ENCODE results near the gene CNNM3.

CNNM3 gene

GRCh38 chr2:96879545-96880040, 63.5 kb downstream of the CNNM3 start:
- Histone ChIP-seq H3K36me3 (no peaks in the 10 kb centered on the region), H3K4me1 (peaks cover 10% of the 10 kb centered on the region), H3K4me3 (ENCODE audit: low read depth, low read length) (no peak overlapping the region), H3K27me3 (no peaks in the 10 kb centered on the region), H3K9me3 (no peaks in the 10 kb centered on the region)
- no peak for DNase-seq
- TF ChIP-seq CTCF (IDR thresholded peaks at IDR 0.05; ENCODE audit: low read depth, low read length): no peak

- Histone ChIP-seq H3K4me3 (ENCODE audit: low read depth, low read length) (no peak overlapping the region), H3K36me3 (no peaks in the 10 kb centered on the region), H3K9me3 (no peaks in the 10 kb centered on the region), H3K27me3 (no peaks in the 10 kb centered on the region), H3K4me1 (peaks cover 2% of the 10 kb centered on the region)
- TF ChIP-seq CTCF (IDR thresholded peaks at IDR 0.05; ENCODE audit: low read depth, low read length): no peak
- DNase-seq: no peak
Measured at GRCh38 chr2:96880891-96881273, 64.8 kb downstream of the CNNM3 start.

GRCh38 chr2:96881349-96882195, 65.5 kb downstream of the CNNM3 start:
- H3K4me3 ChIP-seq (ENCODE audit: low read depth, low read length): no peak overlapping the region
- no peaks in the 10 kb centered on the region for H3K36me3 ChIP-seq
- H3K9me3 ChIP-seq: no peaks in the 10 kb centered on the region
- no peaks in the 10 kb centered on the region for H3K4me1 ChIP-seq
- DNase-seq: no peak
- H3K27me3 ChIP-seq: no peaks in the 10 kb centered on the region
- TF ChIP-seq CTCF (IDR thresholded peaks at IDR 0.05; ENCODE audit: low read depth, low read length): no peak

- Histone ChIP-seq H3K4me1 (no peaks in the 10 kb centered on the region), H3K36me3 (no peaks in the 10 kb centered on the region), H3K9me3 (no peaks in the 10 kb centered on the region), H3K4me3 (ENCODE audit: low read depth, low read length) (no peak overlapping the region), H3K27me3 (no peaks in the 10 kb centered on the region)
- no peak for TF ChIP-seq CTCF (IDR thresholded peaks at IDR 0.05; ENCODE audit: low read depth, low read length)
- no peak for DNase-seq
Measured at GRCh38 chr2:96882230-96882629, 66.2 kb downstream of the CNNM3 start.

GRCh38 chr2:96882906-96883305, 66.8 kb downstream of the CNNM3 start:
- Histone ChIP-seq H3K36me3 (no peaks in the 10 kb centered on the region), H3K27me3 (no peaks in the 10 kb centered on the region), H3K4me1 (no peaks in the 10 kb centered on the region), H3K4me3 (ENCODE audit: low read depth, low read length) (no peak overlapping the region), H3K9me3 (no peaks in the 10 kb centered on the region)
- TF ChIP-seq CTCF (IDR thresholded peaks at IDR 0.05; ENCODE audit: low read depth, low read length): no peak
- no peak for DNase-seq

GRCh38 chr2:96883306-96883705, 67.2 kb downstream of the CNNM3 start:
- Histone ChIP-seq H3K4me1 (no peaks in the 10 kb centered on the region), H3K9me3 (no peaks in the 10 kb centered on the region), H3K36me3 (no peaks in the 10 kb centered on the region), H3K4me3 (ENCODE audit: low read depth, low read length) (no peak overlapping the region), H3K27me3 (no peaks in the 10 kb centered on the region)
- no peak for DNase-seq
- TF ChIP-seq CTCF (IDR thresholded peaks at IDR 0.05; ENCODE audit: low read depth, low read length): no peak
